Uterus (tissue), 2 donors: ENCODE data around the gene FMC1.

Experiments used
- CTCF ChIP-seq, 4 experiments: fragments of 200-600 bp in 2 of 4; fragments of 450-650 bp in 2 of 4; sonication (generic) in 2 of 4; IDR thresholded peaks; one replicate each; pipeline ENCODE4 v1.5.1; 2016 to 2019; ENCODE audit warnings: antibody characterized with exemption in 4 of 4, mild to moderate bottlenecking in 2 of 4, moderate library complexity in 1 of 4
- POLR2A ChIP-seq, 2 donors: fragments of 450-650 bp; IDR thresholded peaks; one replicate each; pipeline ENCODE4 v1.6.1; 2016; ENCODE audit warnings: antibody characterized with exemption in 2 of 2, mild to moderate bottlenecking in 1 of 2, moderate library complexity in 1 of 2

- TF ChIP-seq CTCF (IDR thresholded peaks at IDR 0.05) = no peak
- TF ChIP-seq POLR2A (IDR thresholded peaks at IDR 0.05) = no peak
These were observed 21.8 kb downstream of the FMC1 start for GRCh38 chr7:139362981-139363380.
